ENCODE results near the gene POU3F3. TPM values are rescaled to one million over a fixed set of nuclear protein-coding genes. Genes with fewer than 3 reads are reported as not detected.

The POU3F3 gene
- total RNA-seq, 1 experiment from 2014 or later = 0.36 TPM

DNA sequence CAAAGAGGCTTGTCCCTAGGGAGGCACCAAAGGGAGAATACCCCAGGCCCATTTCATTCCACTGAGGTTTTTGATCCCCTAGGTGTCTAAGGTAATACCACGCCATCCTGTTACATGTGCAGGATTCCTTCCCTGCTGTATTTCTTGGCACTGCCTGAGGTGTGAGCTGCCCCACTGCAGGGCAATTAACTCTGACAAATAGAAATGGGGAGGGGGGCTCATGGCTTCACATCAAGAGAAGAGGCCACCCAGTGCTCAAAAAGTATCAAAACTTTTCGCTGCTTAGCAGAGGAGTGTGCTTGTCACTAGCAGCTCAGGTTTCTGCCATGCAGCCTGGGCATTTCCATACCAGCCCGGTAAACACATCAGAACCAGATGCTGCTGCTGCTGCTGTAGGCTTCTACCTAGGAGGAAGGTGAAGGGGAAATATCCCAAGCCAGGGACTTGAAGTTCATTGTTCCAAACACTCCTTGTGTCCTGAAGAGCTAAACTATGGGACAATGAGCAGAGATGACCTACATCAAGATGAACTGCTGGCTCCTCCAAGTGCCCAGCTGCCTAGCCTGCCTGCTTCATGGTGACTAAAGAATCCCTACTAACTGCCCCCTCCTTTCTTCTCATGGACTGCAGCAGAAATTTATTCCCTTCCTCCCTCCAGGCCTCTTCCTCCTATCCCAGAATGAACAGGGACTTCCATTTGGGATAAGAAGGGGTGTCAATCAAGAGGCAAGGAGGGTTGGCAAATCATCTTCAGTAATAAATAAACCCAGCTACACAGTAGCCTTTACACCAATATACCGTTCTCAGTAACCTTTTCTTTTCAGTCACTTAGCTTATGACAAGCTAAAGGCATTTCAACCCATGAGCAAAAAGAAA, 16.4 kb downstream of the POU3F3 start:
- H3K27ac ChIP-seq (ENCODE audit: low read length) = no peak overlapping the region
- DNase-seq (ENCODE audit: low read depth, low spot score) = no peak
- intact Hi-C loops (cut with micrococcal nuclease; ENCODE audit: unreplicated experiment) (loop anchor here (10.0 kb wide), 1 partner anchor 1706 kb away; no protein-coding TSS in a partner anchor), in situ Hi-C loops (cut with HindIII; ENCODE audit: low pct_unique_long_range_greater_than_20kb, low sequenced_read_pairs) (no loop called here)
- no peaks in the 10 kb centered on the region for H3K9me3 ChIP-seq (ENCODE audit: control insufficient read depth, insufficient read depth, low read depth, low read length)
- no TSS peak for BruUV-seq (replicated peaks)
- TF ChIP-seq, protein P1, sequence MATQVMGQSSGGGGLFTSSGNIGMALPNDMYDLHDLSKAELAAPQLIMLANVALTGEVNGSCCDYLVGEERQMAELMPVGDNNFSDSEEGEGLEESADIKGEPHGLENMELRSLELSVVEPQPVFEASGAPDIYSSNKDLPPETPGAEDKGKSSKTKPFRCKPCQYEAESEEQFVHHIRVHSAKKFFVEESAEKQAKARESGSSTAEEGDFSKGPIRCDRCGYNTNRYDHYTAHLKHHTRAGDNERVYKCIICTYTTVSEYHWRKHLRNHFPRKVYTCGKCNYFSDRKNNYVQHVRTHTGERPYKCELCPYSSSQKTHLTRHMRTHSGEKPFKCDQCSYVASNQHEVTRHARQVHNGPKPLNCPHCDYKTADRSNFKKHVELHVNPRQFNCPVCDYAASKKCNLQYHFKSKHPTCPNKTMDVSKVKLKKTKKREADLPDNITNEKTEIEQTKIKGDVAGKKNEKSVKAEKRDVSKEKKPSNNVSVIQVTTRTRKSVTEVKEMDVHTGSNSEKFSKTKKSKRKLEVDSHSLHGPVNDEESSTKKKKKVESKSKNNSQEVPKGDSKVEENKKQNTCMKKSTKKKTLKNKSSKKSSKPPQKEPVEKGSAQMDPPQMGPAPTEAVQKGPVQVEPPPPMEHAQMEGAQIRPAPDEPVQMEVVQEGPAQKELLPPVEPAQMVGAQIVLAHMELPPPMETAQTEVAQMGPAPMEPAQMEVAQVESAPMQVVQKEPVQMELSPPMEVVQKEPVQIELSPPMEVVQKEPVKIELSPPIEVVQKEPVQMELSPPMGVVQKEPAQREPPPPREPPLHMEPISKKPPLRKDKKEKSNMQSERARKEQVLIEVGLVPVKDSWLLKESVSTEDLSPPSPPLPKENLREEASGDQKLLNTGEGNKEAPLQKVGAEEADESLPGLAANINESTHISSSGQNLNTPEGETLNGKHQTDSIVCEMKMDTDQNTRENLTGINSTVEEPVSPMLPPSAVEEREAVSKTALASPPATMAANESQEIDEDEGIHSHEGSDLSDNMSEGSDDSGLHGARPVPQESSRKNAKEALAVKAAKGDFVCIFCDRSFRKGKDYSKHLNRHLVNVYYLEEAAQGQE (IDR thresholded peaks at IDR 0.05; ENCODE audit: insufficient read depth in 1 of 2, low read depth in 2 of 2, low read length in 1 of 2) = no peak
- TF ChIP-seq TCF7L2 (IDR thresholded peaks at IDR 0.05; ENCODE audit: low read depth, low read length) = no peak
- TF ChIP-seq SIN3A (IDR thresholded peaks at IDR 0.05; ENCODE audit: borderline replicate concordance, insufficient read depth, low read depth, low read length) = no peak
- no peak for TF ChIP-seq POLR2AphosphoS5 (IDR thresholded peaks at IDR 0.05; ENCODE audit: low read depth, low read length)
- TF ChIP-seq, protein P2, sequence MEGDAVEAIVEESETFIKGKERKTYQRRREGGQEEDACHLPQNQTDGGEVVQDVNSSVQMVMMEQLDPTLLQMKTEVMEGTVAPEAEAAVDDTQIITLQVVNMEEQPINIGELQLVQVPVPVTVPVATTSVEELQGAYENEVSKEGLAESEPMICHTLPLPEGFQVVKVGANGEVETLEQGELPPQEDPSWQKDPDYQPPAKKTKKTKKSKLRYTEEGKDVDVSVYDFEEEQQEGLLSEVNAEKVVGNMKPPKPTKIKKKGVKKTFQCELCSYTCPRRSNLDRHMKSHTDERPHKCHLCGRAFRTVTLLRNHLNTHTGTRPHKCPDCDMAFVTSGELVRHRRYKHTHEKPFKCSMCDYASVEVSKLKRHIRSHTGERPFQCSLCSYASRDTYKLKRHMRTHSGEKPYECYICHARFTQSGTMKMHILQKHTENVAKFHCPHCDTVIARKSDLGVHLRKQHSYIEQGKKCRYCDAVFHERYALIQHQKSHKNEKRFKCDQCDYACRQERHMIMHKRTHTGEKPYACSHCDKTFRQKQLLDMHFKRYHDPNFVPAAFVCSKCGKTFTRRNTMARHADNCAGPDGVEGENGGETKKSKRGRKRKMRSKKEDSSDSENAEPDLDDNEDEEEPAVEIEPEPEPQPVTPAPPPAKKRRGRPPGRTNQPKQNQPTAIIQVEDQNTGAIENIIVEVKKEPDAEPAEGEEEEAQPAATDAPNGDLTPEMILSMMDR (IDR thresholded peaks at IDR 0.05) = no peak
- H3K4me1 ChIP-seq (ENCODE audit: control insufficient read depth, insufficient read depth, low read length) = peaks cover 4% of the 10 kb centered on the region
- ChIA-PET POLR2A (no interaction called here), CTCF (no interaction called here)
- no peak overlapping the region for H3K4me3 ChIP-seq (ENCODE audit: low read depth in 2 of 2, low read length in 2 of 2)
- H3K27me3 ChIP-seq (ENCODE audit: control insufficient read depth, insufficient read depth, low read length) = peaks cover 41% of the 10 kb centered on the region
- ATAC-seq = no peak
- no peaks in the 10 kb centered on the region for H3K36me3 ChIP-seq (ENCODE audit: control insufficient read depth, insufficient read depth, low read length)

DNA sequence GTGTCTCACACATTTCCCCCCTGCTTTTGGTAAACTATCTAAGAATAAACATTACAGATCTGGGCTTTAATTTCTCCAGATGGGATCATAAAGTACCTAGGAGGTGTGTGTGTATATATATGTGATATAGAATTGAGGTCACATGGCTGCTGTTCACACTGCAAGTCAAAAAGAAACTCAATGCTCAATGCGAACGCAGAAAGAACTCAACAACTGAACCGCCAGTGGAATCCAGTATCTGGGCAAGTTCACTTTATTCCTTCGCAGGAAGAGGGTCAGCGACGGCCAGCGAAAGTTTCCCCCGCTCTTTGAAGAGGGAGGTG, 17.7 kb downstream of the POU3F3 start:
- peaks cover 32% of the 10 kb centered on the region for H3K27me3 ChIP-seq (ENCODE audit: control insufficient read depth, insufficient read depth, low read length)
- DNase-seq (ENCODE audit: low read depth, low spot score) = no peak
- H3K9me3 ChIP-seq (ENCODE audit: control insufficient read depth, insufficient read depth, low read depth, low read length) = no peaks in the 10 kb centered on the region
- H3K4me3 ChIP-seq (ENCODE audit: low read depth in 2 of 2, low read length in 2 of 2) = no peak overlapping the region
- H3K4me1 ChIP-seq (ENCODE audit: control insufficient read depth, insufficient read depth, low read length) = peaks cover 4% of the 10 kb centered on the region
- H3K36me3 ChIP-seq (ENCODE audit: control insufficient read depth, insufficient read depth, low read length) = no peaks in the 10 kb centered on the region
- TF ChIP-seq, protein P2 (IDR thresholded peaks at IDR 0.05) = no peak
- TF ChIP-seq POLR2AphosphoS5 (IDR thresholded peaks at IDR 0.05; ENCODE audit: low read depth, low read length) (no peak), SIN3A (IDR thresholded peaks at IDR 0.05; ENCODE audit: borderline replicate concordance, insufficient read depth, low read depth, low read length) (no peak)
- TF ChIP-seq, protein P1 (IDR thresholded peaks at IDR 0.05; ENCODE audit: insufficient read depth in 1 of 2, low read depth in 2 of 2, low read length in 1 of 2) = no peak
- no peak overlapping the region for H3K27ac ChIP-seq (ENCODE audit: low read length)
- in situ Hi-C loops (cut with HindIII; ENCODE audit: low pct_unique_long_range_greater_than_20kb, low sequenced_read_pairs) (no loop called here), intact Hi-C loops (cut with micrococcal nuclease; ENCODE audit: unreplicated experiment) (loop anchor here (10.0 kb wide), 1 partner anchor 1707 kb away; no protein-coding TSS in a partner anchor)
- ChIA-PET POLR2A (no interaction called here), CTCF (no interaction called here)
- no TSS peak for BruUV-seq (replicated peaks)
- no peak for ATAC-seq

Data from Panc1 (cell line).